K562 (cell line): ENCODE results near the gene BNIP3. TPM values are rescaled to one million over a fixed set of nuclear protein-coding genes. Genes with fewer than 3 reads are reported as not detected.

Experiments used
- REST ChIP-seq, 2 experiments: fragments of 450-650 bp; formaldehyde crosslinking in 1 of 2; IDR thresholded peaks; 2 replicates each; pipeline versions ENCODE4 v1.4.0 to v1.6.1; 2014 to 2020; ENCODE audit warnings: mild to moderate bottlenecking in 2 of 2, borderline replicate concordance in 1 of 2, low read depth in 1 of 2
- polyA plus RNA-seq, 8 experiments: library from polyadenylated mRNA; depleted of rRNA in 4 of 8; stranded (reverse) in 5 of 8; unstranded in 3 of 8; fragments of >200 nt; fragmentation: Nextera tagmentation in 2 of 8; fragmentation: Illumina TruSeq in 1 of 8; extraction: Ambion mirVana in 2 of 8; extraction: Trizol in 1 of 8; gene quantifications; 2 replicates each; pipeline versions ENCODE4 v1.2.1 to v1.2.3, GENCODE V29; 2011 to 2014; ENCODE audit warnings: inconsistent platforms in 1 of 8, missing spikeins in 1 of 8
- total RNA-seq, 7 experiments: library from RNA; depleted of rRNA in 6 of 7; stranded (reverse); fragments of >200 nt in 6 of 7; fragmentation: Illumina TruSeq in 2 of 7; extraction: Trizol in 2 of 7; gene quantifications; 2 replicates each; pipeline versions ENCODE4 v1.2.1 to v1.2.3, GENCODE V29; 2011 to 2021; ENCODE audit warnings: low replicate concordance in 1 of 7

The BNIP3 gene
- total and polyA plus RNA-seq, 9 of the 15 experiments (the other 6 are each of a cell fraction or from before 2014, with no cell fraction given): 9.2 to 119 (median 42.2) TPM

- TF ChIP-seq REST (IDR thresholded peaks at IDR 0.05; ENCODE audit: borderline replicate concordance) (peak; percentile 63; the same call in 1 of the 2 replicates), REST (CRISPR knock-in tag; IDR thresholded peaks at IDR 0.05; ENCODE audit: low read depth) (no peak)
Observed at GRCh38 chr10:131943021-131943814, 38.5 kb downstream of the BNIP3 start (continued).
